Neural cell (in vitro differentiated cells): ENCODE data around the gene SPAG6. TPM values are rescaled to one million over a fixed set of nuclear protein-coding genes. Genes with fewer than 3 reads are reported as not detected.

Source experiments
- H2AFZ ChIP-seq: fragments of 200-600, 300-800 bp; sonication (generic), shearing (Covaris generic); 2 replicates; pipeline ENCODE4 v1.6.0; 2014; ENCODE audit warnings: low read depth, mild to moderate bottlenecking, antibody characterized with exemption, low read length, moderate library complexity
- H3F3A ChIP-seq: fragments of 200-600 bp; shearing (Covaris generic); 2 replicates; pipeline ENCODE4 v1.6.1; 2016; ENCODE audit warnings: mild to moderate bottlenecking, moderate library complexity, mixed read lengths, antibody characterized with exemption, low read length; ENCODE audit not compliant: insufficient read depth, poor library complexity, severe bottlenecking
- H3K27ac ChIP-seq: fragments of 200-600, 300-800 bp; sonication (generic), shearing (Covaris generic); 2 replicates; pipeline ENCODE4 v1.5.1; 2014; ENCODE audit warnings: mild to moderate bottlenecking, low read length, moderate library complexity
- H3K27me3 ChIP-seq: fragments of 300-800, 200-600 bp; sonication (generic), shearing (Covaris generic); 2 replicates; pipeline ENCODE4 v1.6.0; 2014; ENCODE audit warnings: mild to moderate bottlenecking, low read depth, low read length, moderate library complexity; ENCODE audit not compliant: insufficient read depth
- H3K36me3 ChIP-seq: fragments of 300-800, 200-600 bp; sonication (generic), shearing (Covaris generic); 2 replicates; pipeline ENCODE4 v1.5.1; 2014; ENCODE audit warnings: mild to moderate bottlenecking, antibody characterized with exemption, low read length, moderate library complexity; ENCODE audit not compliant: insufficient read depth
- H3K4me2 ChIP-seq: fragments of 300-800, 200-600 bp; sonication (generic), shearing (Covaris generic); 2 replicates; pipeline ENCODE4 v1.6.0; 2014; ENCODE audit warnings: mild to moderate bottlenecking, low read length
- H3K4me3 ChIP-seq: fragments of 300-800, 200-600 bp; sonication (generic), shearing (Covaris generic); 2 replicates; pipeline ENCODE4 v1.5.1; 2014; ENCODE audit warnings: mild to moderate bottlenecking, low read length, moderate library complexity
- H3K79me2 ChIP-seq: fragments of 200-600 bp; shearing (Covaris generic); replicated peaks from 2 replicates; pipeline ENCODE4 v1.6.0; 2014; ENCODE audit warnings: mild to moderate bottlenecking, low read length, moderate library complexity; ENCODE audit not compliant: insufficient read depth
- H3K9ac ChIP-seq: fragments of 300-800, 200-600 bp; sonication (generic), shearing (Covaris generic); 2 replicates; pipeline ENCODE4 v1.6.1; 2016; ENCODE audit warnings: mild to moderate bottlenecking, low read length, mixed read lengths
- H3K9me2 ChIP-seq: fragments of 200-600 bp; shearing (Covaris generic); 2 replicates; pipeline ENCODE4 v1.6.1; 2016; ENCODE audit warnings: mild to moderate bottlenecking, low read length, mixed read lengths; ENCODE audit not compliant: insufficient read depth
- H3K9me3 ChIP-seq: fragments of 200-600, 300-800 bp; sonication (generic), shearing (Covaris generic); 2 replicates; pipeline ENCODE4 v1.6.1; 2016; ENCODE audit warnings: mild to moderate bottlenecking, mixed run types, low read length, moderate library complexity, mixed read lengths
- H4K20me1 ChIP-seq: fragments of 200-600 bp; shearing (Covaris generic); 2 replicates; pipeline ENCODE4 v1.6.1; 2016; ENCODE audit warnings: mild to moderate bottlenecking, mixed run types; ENCODE audit not compliant: insufficient read depth
- CTCF ChIP-seq: fragments of 450-650 bp; IDR thresholded peaks from 2 replicates; pipeline ENCODE4 v1.5.1; 2014; ENCODE audit warnings: antibody characterized with exemption, mild to moderate bottlenecking, moderate library complexity; ENCODE audit not compliant: poor library complexity, severe bottlenecking
- EP300 ChIP-seq: fragments of 450-650 bp; conservative IDR thresholded peaks from 2 replicates; pipeline ENCODE4 v1.6.1; 2014; ENCODE audit warnings: antibody characterized with exemption, mild to moderate bottlenecking, moderate library complexity; ENCODE audit not compliant: poor library complexity, severe bottlenecking
- EZH2 ChIP-seq: fragments of 200-600, 300-800 bp; shearing (Covaris generic), sonication (generic); IDR thresholded peaks from 2 replicates; pipeline ENCODE4 v1.6.1; 2014; ENCODE audit warnings: antibody characterized with exemption, low read length, borderline replicate concordance, mild to moderate bottlenecking; ENCODE audit not compliant: insufficient read depth, poor library complexity, severe bottlenecking
- MXI1 ChIP-seq: fragments of 450-650 bp; conservative IDR thresholded peaks from 2 replicates; pipeline ENCODE4 v1.6.1; 2014; ENCODE audit warnings: antibody characterized with exemption, mild to moderate bottlenecking; ENCODE audit not compliant: poor library complexity, severe bottlenecking
- POLR2AphosphoS5 ChIP-seq: IDR thresholded peaks from 2 replicates; pipeline ENCODE4 v1.6.1; 2012
- RAD21 ChIP-seq: fragments of 450-650 bp; conservative IDR thresholded peaks from 2 replicates; pipeline ENCODE4 v1.6.1; 2014; ENCODE audit warnings: antibody characterized with exemption, mild to moderate bottlenecking, moderate library complexity
- REST ChIP-seq: IDR thresholded peaks from 2 replicates; pipeline ENCODE4 v1.6.1; 2012; ENCODE audit warnings: borderline replicate concordance
- SMC3 ChIP-seq: fragments of 450-650 bp; conservative IDR thresholded peaks from 2 replicates; pipeline ENCODE4 v1.6.1; 2014; ENCODE audit warnings: antibody characterized with exemption, mild to moderate bottlenecking, moderate library complexity; ENCODE audit not compliant: poor library complexity
- TAF1 ChIP-seq: IDR thresholded peaks from 2 replicates; pipeline ENCODE4 v1.6.1; 2012; ENCODE audit warnings: low read depth
- polyA plus RNA-seq: library from polyadenylated mRNA; depleted of rRNA; stranded (reverse); fragments of >200 nt; gene quantifications from 2 replicates; pipeline ENCODE4 v1.2.3, GENCODE V29; 2014

SPAG6 gene
- polyA plus RNA-seq, 1 donor from 2014 or later = 0.36 TPM

GRCh38 chr10:22342421-22342820 lies 2.9 kb upstream of the SPAG6 start:
- Histone ChIP-seq H4K20me1 (no peaks in the 10 kb centered on the region), H3K9ac (no peak overlapping the region), H3K27me3 (peaks cover 100% of the 10 kb centered on the region), H3K9me2 (no peaks in the 10 kb centered on the region), H3F3A (peaks cover 6% of the 10 kb centered on the region), H3K9me3 (peaks cover 4% of the 10 kb centered on the region), H3K27ac (no peak overlapping the region), H3K4me2 (no peak overlapping the region), H3K79me2 (no peaks in the 10 kb centered on the region), H3K4me3 (no peak overlapping the region), H2AFZ (no peak overlapping the region), H3K36me3 (no peaks in the 10 kb centered on the region)
- TF ChIP-seq REST = no peak
- no peak for TF ChIP-seq EZH2
- TF ChIP-seq CTCF = no peak
- TF ChIP-seq EP300 = no peak
- TF ChIP-seq SMC3 = no peak
- TF ChIP-seq MXI1 = no peak
- no peak for TF ChIP-seq TAF1

GRCh38 chr10:22343731-22344130 lies 1.6 kb upstream of the SPAG6 start:
- H3K4me3 ChIP-seq = no peak overlapping the region
- H3K9ac ChIP-seq = no peak overlapping the region
- no peaks in the 10 kb centered on the region for H3K9me2 ChIP-seq
- no peak overlapping the region for H3K27ac ChIP-seq
- no peak overlapping the region for H2AFZ ChIP-seq
- H3K4me2 ChIP-seq = no peak overlapping the region
- TF ChIP-seq TAF1 = no peak
- TF ChIP-seq POLR2AphosphoS5 = no peak
- TF ChIP-seq EZH2 = no peak
- no peak for TF ChIP-seq CTCF
- no peak for TF ChIP-seq EP300
- no peak for TF ChIP-seq RAD21
- TF ChIP-seq SMC3 = no peak
- TF ChIP-seq REST = no peak
- TF ChIP-seq MXI1 = no peak
- H3K27me3 ChIP-seq = peaks cover 91% of the 10 kb centered on the region
- H3F3A ChIP-seq = peaks cover 6% of the 10 kb centered on the region
- no peaks in the 10 kb centered on the region for H3K36me3 ChIP-seq
- no peaks in the 10 kb centered on the region for H4K20me1 ChIP-seq
- no peaks in the 10 kb centered on the region for H3K79me2 ChIP-seq
- H3K9me3 ChIP-seq = peaks cover 4% of the 10 kb centered on the region
